ENCODE data around the gene SIX3. TPM values are rescaled to one million over a fixed set of nuclear protein-coding genes. Genes with fewer than 3 reads are reported as not detected.
A peak's percentile ranks its signal among the peaks of the same experiment; 100 is the strongest.

The SIX3 gene
- total and polyA plus RNA-seq, 2 donors (not counting 1 experiment from before 2014, with no cell fraction given), result not detected

DNA sequence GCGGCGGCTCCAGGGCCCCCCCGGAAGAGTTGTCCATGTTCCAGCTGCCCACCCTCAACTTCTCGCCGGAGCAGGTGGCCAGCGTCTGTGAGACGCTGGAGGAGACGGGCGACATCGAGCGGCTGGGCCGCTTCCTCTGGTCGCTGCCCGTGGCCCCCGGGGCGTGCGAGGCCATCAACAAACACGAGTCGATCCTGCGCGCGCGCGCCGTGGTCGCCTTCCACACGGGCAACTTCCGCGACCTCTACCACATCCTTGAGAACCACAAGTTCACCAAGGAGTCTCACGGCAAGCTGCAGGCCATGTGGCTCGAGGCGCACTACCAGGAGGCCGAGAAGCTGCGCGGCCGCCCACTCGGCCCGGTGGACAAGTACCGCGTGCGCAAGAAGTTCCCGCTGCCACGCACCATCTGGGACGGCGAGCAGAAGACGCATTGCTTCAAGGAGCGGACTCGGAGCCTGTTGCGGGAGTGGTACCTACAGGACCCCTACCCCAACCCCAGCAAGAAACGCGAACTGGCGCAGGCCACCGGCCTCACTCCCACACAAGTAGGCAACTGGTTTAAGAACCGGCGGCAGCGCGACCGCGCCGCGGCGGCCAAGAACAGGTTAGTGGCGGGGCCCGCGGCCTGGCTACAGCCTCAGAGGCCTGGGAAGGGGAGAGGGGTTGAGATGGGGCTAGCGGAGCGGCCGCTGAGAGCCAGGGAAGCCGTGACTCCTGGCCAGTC is 965 bp downstream of the SIX3 start:
- Histone ChIP-seq H3K9ac (ENCODE audit: low read length) (peak overlapping the region; percentile 48), H2AFZ (ENCODE audit: insufficient read depth, low read depth, low read length, poor library complexity, severe bottlenecking) (peak overlapping the region; percentile 59), H3K4me1 (ENCODE audit: control insufficient read depth in 2 of 2, insufficient read depth in 2 of 2, low read length in 2 of 2) (peaks cover 71 to 77% of the 10 kb centered on the region in 2 donors), H3K36me3 (replicated peaks in 1 of 2; ENCODE audit: control extremely low read depth in 1 of 2, control insufficient read depth in 1 of 2, extremely low read depth in 1 of 2, insufficient read depth in 2 of 2, low read length in 1 of 2) (no peaks in the 10 kb centered on the region), H3K27ac (ENCODE audit: low read length in 2 of 2) (no peak overlapping the region), H4K20me1 (ENCODE audit: control insufficient read depth, insufficient read depth, low read length, poor library complexity, severe bottlenecking) (no peaks in the 10 kb centered on the region), H3K79me2 (ENCODE audit: control insufficient read depth, insufficient read depth, low read length) (no peaks in the 10 kb centered on the region), H3K4me3 (ENCODE audit: control extremely low read depth in 1 of 5, extremely low read depth in 1 of 5, insufficient read depth in 1 of 5, low read depth in 2 of 5, low read length in 4 of 5) (peak overlapping the region in 4 of 5 experiments; percentile 22 to 76 (median 59)), H3K4me2 (replicated peaks; ENCODE audit: low read depth, low read length, poor library complexity, severe bottlenecking) (peak overlapping the region; percentile 93), H3K9me3 (ENCODE audit: control extremely low read depth in 1 of 3, control insufficient read depth in 2 of 3, insufficient read depth in 1 of 3, low read length in 2 of 3) (peaks cover 0 to 67% (median 0%) of the 10 kb centered on the region in 3 donors), H3K27me3 (replicated peaks in 1 of 4; ENCODE audit: control extremely low read depth in 1 of 4, control insufficient read depth in 3 of 4, insufficient read depth in 4 of 4, low read length in 3 of 4) (peaks cover 0 to 94% (median 67%) of the 10 kb centered on the region in 4 experiments)
- TF ChIP-seq EZH2 (IDR thresholded peaks at IDR 0.05; ENCODE audit: borderline replicate concordance, insufficient read depth, low read depth, low read length, poor library complexity, severe bottlenecking) (no peak), CTCF (IDR thresholded peaks at IDR 0.05) (no peak)
- Mint-ChIP-seq H3K27ac (no peak overlapping the region), H3K27me3 (peaks cover 72% of the 10 kb centered on the region), H3K4me1 (peaks cover 57% of the 10 kb centered on the region), H3K9me3 (ENCODE audit: insufficient read depth) (no peaks in the 10 kb centered on the region), H3K4me3 (peak overlapping the region; percentile 84)
- CTCF ChIA-PET, result no interaction called here
- 8% methylated on average over 58 of the region's 69 CpGs for WGBS (ENCODE audit: insufficient coverage)
- no peak for ATAC-seq (ENCODE audit: low read depth)
- intact Hi-C loops (cut with micrococcal nuclease), result loop anchor here (5.0 kb wide), 1 partner anchor 140 kb away; no protein-coding TSS in a partner anchor
- POLR2A ChIA-PET, result no interaction called here
- DNase-seq, result peak; percentile 71

Measured in B cell (primary cell).